NCI-H446 (cell line): ENCODE results near the gene POLR1F.
A peak's percentile ranks its signal among the peaks of the same experiment; 100 is the strongest.

Experiments used
- DNase-seq, 2 experiments: peaks; one replicate each; lab custom pipeline; 2025; lab: John Stamatoyannopoulos, UW

Gene POLR1F

DNA sequence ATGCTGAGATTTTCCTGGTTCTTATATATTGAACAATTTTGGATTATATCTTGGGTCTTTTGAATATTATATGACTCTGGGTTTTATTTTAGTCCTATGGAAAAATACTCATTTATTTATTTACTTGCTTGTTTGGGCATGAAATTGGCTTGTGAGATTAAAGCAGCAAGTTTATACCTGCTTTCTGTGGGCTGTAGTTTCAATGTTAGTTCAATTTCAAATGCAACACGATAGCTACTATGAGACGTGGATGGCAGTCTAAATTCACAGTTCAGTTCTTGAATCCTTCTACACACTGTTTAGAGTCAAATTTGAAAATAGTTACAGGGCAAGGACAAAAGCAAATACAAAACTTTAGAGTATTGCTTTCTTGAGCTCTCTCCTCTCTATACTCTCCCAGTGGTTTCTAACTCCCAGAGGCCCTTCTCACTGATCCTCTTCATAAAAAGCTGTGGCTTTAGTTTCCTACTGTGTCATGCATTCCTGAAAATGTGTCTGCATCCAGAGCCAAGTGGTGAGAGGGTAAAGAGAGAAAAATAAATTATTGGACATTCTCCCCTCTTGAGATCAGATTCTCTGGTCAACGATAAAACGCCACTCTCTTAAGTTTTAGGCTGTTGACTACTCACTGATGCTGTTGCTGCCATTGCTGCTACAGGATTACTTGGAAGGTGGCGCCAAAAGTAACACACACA, 34.4 kb downstream of the POLR1F start:
- no peak for DNase-seq

GRCh38 chr7:19670806-19671205, 38.0 kb downstream of the POLR1F start:
- DNase-seq: no peak

GRCh38 chr7:19665399-19666008, 43.3 kb downstream of the POLR1F start:
- peak; percentile 29 to 58 for DNase-seq

GRCh38 chr7:19663816-19664462, 44.9 kb downstream of the POLR1F start:
- no peak for DNase-seq

GRCh38 chr7:19648791-19649190, 60.0 kb downstream of the POLR1F start:
- no peak for DNase-seq
